CD4-positive, alpha-beta T cell (primary cell): ENCODE results near the gene LARGE1. TPM values are rescaled to one million over a fixed set of nuclear protein-coding genes. Genes with fewer than 3 reads are reported as not detected.

Experiments used
- ATAC-seq: fragments of 200-7000 bp; cut with Tn5 transposase; one replicate; pipeline ENCODE4 v1.10.0; 2022; ENCODE audit warnings: mild to moderate bottlenecking; ENCODE audit not compliant: poor library complexity
- CTCF ChIA-PET: fragments of 350-600 bp; sonication (Branson Sonifier 250); formaldehyde crosslinking; loops from one replicate; lab custom pipeline; 2021; ENCODE audit warnings: antibody characterized with exemption, inconsistent platforms; lab: Charles Lee
- POLR2A ChIA-PET: fragments of 350-600 bp; sonication (Branson Sonifier 250); formaldehyde crosslinking; loops from one replicate; lab custom pipeline; 2021; ENCODE audit warnings: antibody characterized with exemption, inconsistent platforms; lab: Charles Lee
- DNase-seq, 14 experiments: peaks; one replicate each; pipeline ENCODE4 v3.0.0-alpha.2; 2013 to 2020; ENCODE audit warnings: mixed read lengths in 2 of 14
- H3K27ac ChIP-seq, 2 donors: one replicate each; pipeline versions ENCODE4 v1.5.1 to v1.7.0; 2013; ENCODE audit warnings: low read length in 2 of 2, low read depth in 1 of 2, mild to moderate bottlenecking in 1 of 2
- H3K27me3 ChIP-seq, 2 experiments: 1 replicate in 1 of 2; 2 replicates in 1 of 2; pipeline versions ENCODE4 v1.6.1 to v1.7.0; 2013; ENCODE audit warnings: low read length in 2 of 2, control low read depth in 1 of 2, mild to moderate bottlenecking in 1 of 2, moderate library complexity in 1 of 2; ENCODE audit not compliant: insufficient read depth in 2 of 2, control insufficient read depth in 1 of 2
- H3K36me3 ChIP-seq: one replicate; pipeline ENCODE4 v1.6.1; 2013; ENCODE audit warnings: low read length, control low read depth; ENCODE audit not compliant: insufficient read depth
- H3K4me1 ChIP-seq: one replicate; pipeline ENCODE4 v1.6.1; 2013; ENCODE audit warnings: low read length, control low read depth; ENCODE audit not compliant: insufficient read depth
- H3K4me3 ChIP-seq: one replicate; pipeline ENCODE4 v1.5.1; 2013; ENCODE audit warnings: mild to moderate bottlenecking, low read length, moderate library complexity
- H3K9me3 ChIP-seq, 2 experiments: 1 replicate in 1 of 2; 2 replicates in 1 of 2; pipeline versions ENCODE4 v1.6.1 to v1.7.0; 2013; ENCODE audit warnings: low read length in 2 of 2, mild to moderate bottlenecking in 2 of 2, control low read depth in 1 of 2, moderate library complexity in 1 of 2; ENCODE audit not compliant: control insufficient read depth in 1 of 2, insufficient read depth in 1 of 2
- H3K27ac Mint-ChIP-seq: one replicate; pipeline ENCODE4 v1.8.0; 2020; ENCODE audit warnings: mixed read lengths
- H3K27me3 Mint-ChIP-seq: one replicate; pipeline ENCODE4 v1.8.0; 2021; ENCODE audit warnings: mixed read lengths
- H3K36me3 Mint-ChIP-seq: one replicate; pipeline ENCODE4 v1.8.0; 2021; ENCODE audit warnings: low read depth, mixed read lengths
- H3K4me1 Mint-ChIP-seq: one replicate; pipeline ENCODE4 v1.8.0; 2021; ENCODE audit warnings: low read depth, mixed read lengths
- H3K4me3 Mint-ChIP-seq: one replicate; pipeline ENCODE4 v1.8.0; 2020; ENCODE audit warnings: mild to moderate bottlenecking, mixed read lengths
- H3K9me3 Mint-ChIP-seq: one replicate; pipeline ENCODE4 v1.8.0; 2020; ENCODE audit warnings: mixed read lengths
- intact Hi-C, 2 experiments: fragments of 100-400 bp; cut with DNase I in 1 of 2; cut with micrococcal nuclease in 1 of 2; formaldehyde crosslinking; loops; one replicate each; pipeline versions ENCODE4 v1.15.1 to v1.9.0; 2023 to 2025; cut with DNase I, micrococcal nuclease
- total RNA-seq, 174 experiments: library from RNA in 2 of 174; stranded (reverse) in 2 of 174; gene quantifications; one replicate each; pipeline ENCODE4 v1.2.3 and lab custom pipeline; 2021 to 2026
- TF ChIP-seq, protein P1 (sequence below): fragments of 200-600 bp; IDR thresholded peaks from one replicate; pipeline ENCODE4 v1.8.0; 2022; ENCODE audit warnings: antibody characterized with exemption, mild to moderate bottlenecking

The LARGE1 gene
- total RNA-seq, 2 experiments from 2014 or later, result 0.14 to 0.70 TPM

DNA sequence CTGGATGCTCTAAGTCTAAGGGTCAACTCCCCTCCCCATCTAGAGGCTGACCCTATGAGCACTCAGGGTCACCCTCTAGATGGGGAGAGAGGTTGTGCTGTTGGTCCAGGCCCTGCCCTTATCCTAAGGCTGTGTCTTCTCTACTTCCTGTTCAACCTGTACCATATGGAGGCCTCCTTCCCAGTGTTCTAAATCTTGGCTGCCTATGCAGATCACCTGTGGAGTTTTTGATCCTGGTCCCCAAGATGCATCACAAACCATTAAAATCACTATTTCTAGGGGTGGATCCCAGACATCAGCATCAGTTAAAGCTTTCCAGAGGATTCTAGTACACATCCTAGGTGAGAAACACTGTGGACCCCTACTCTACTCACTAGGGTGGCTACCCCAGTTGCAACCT is 26.2 kb downstream of the LARGE1 start:
- CTCF ChIA-PET, result no interaction called here
- Histone ChIP-seq H3K4me3 (no peak overlapping the region), H3K27me3 (no peaks in the 10 kb centered on the region), H3K36me3 (no peaks in the 10 kb centered on the region), H3K27ac (no peak overlapping the region), H3K9me3 (peaks cover 0 to 8% of the 10 kb centered on the region in 2 experiments), H3K4me1 (no peaks in the 10 kb centered on the region)
- POLR2A ChIA-PET, result no interaction called here
- TF ChIP-seq, protein P1, sequence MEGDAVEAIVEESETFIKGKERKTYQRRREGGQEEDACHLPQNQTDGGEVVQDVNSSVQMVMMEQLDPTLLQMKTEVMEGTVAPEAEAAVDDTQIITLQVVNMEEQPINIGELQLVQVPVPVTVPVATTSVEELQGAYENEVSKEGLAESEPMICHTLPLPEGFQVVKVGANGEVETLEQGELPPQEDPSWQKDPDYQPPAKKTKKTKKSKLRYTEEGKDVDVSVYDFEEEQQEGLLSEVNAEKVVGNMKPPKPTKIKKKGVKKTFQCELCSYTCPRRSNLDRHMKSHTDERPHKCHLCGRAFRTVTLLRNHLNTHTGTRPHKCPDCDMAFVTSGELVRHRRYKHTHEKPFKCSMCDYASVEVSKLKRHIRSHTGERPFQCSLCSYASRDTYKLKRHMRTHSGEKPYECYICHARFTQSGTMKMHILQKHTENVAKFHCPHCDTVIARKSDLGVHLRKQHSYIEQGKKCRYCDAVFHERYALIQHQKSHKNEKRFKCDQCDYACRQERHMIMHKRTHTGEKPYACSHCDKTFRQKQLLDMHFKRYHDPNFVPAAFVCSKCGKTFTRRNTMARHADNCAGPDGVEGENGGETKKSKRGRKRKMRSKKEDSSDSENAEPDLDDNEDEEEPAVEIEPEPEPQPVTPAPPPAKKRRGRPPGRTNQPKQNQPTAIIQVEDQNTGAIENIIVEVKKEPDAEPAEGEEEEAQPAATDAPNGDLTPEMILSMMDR, result no peak
- H3K4me1 Mint-ChIP-seq, result no peaks in the 10 kb centered on the region
- no peaks in the 10 kb centered on the region for H3K27me3 Mint-ChIP-seq
- no peaks in the 10 kb centered on the region for H3K36me3 Mint-ChIP-seq
- H3K27ac Mint-ChIP-seq, result no peak overlapping the region
- intact Hi-C loops, result no loop called here
- H3K4me3 Mint-ChIP-seq, result no peak overlapping the region
- no peak for DNase-seq
- ATAC-seq, result no peak
- H3K9me3 Mint-ChIP-seq, result no peaks in the 10 kb centered on the region

DNA sequence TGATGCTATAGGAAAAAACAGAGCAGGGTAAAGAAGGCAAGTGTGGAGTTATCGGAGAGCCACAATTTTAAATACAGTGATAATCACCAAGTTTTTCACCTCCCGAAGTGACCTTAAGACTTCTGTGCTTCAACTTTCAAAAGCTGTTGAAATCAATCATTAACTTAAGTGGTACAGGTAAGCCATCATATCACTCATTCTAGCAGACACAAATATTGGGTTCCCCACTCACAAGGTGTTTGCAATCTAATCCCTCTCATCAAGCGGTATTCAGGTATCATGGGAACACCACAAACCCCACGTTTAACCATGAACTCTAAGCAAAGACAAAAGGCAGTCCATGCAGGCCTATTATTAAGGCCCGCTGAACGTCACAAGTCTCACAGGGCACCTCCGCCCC is 26.8 kb downstream of the LARGE1 start:
- DNase-seq (no peak), ATAC-seq (no peak)
- Histone ChIP-seq H3K27me3 (no peaks in the 10 kb centered on the region), H3K4me1 (no peaks in the 10 kb centered on the region), H3K36me3 (no peaks in the 10 kb centered on the region), H3K9me3 (peaks cover 0 to 8% of the 10 kb centered on the region in 2 experiments), H3K4me3 (no peak overlapping the region), H3K27ac (no peak overlapping the region)
- CTCF ChIA-PET, result interaction anchor here (0.6 kb wide), 1 partner anchor 32 kb away, joined by 3 read pairs; no protein-coding TSS in a partner anchor
- H3K4me1 Mint-ChIP-seq, result no peaks in the 10 kb centered on the region
- H3K27ac Mint-ChIP-seq, result no peak overlapping the region
- POLR2A ChIA-PET, result no interaction called here
- no peaks in the 10 kb centered on the region for H3K9me3 Mint-ChIP-seq
- no peaks in the 10 kb centered on the region for H3K27me3 Mint-ChIP-seq
- TF ChIP-seq, protein P1, result no peak
- H3K4me3 Mint-ChIP-seq, result no peak overlapping the region
- no peaks in the 10 kb centered on the region for H3K36me3 Mint-ChIP-seq
- intact Hi-C loops, result no loop called here

DNA sequence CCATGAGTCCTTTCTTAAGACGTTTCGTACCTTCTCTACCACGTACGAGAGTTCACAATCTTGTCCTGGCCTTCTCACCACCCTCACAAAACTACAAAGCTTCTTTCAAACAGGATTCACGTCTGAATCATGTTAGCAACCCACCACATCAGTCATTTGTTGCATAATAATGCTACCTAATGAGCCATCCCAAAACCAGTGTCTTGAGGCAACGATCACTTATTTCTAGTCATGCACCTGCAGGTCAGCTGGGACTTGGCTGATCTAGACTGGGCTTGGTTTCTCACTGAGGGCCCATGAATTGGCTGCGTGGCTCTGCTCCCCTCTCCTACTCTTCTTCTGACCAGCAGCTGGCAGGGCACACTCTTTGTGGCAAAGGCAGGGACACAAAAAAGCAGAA is 28.3 kb downstream of the LARGE1 start:
- TF ChIP-seq, protein P1, result no peak
- Mint-ChIP-seq H3K36me3 (no peaks in the 10 kb centered on the region), H3K9me3 (no peaks in the 10 kb centered on the region), H3K4me1 (no peaks in the 10 kb centered on the region), H3K27me3 (no peaks in the 10 kb centered on the region), H3K4me3 (no peak overlapping the region), H3K27ac (no peak overlapping the region)
- Histone ChIP-seq H3K4me1 (no peaks in the 10 kb centered on the region), H3K36me3 (no peaks in the 10 kb centered on the region), H3K27me3 (no peaks in the 10 kb centered on the region), H3K27ac (no peak overlapping the region), H3K4me3 (no peak overlapping the region), H3K9me3 (peaks cover 0 to 8% of the 10 kb centered on the region in 2 experiments)
- no peak for DNase-seq
- intact Hi-C loops, result no loop called here
- POLR2A ChIA-PET, result no interaction called here
- CTCF ChIA-PET, result no interaction called here
- ATAC-seq, result no peak
